Naive thymus-derived CD8-positive, alpha-beta T cell (primary cell): ENCODE results near the gene PVALEF. TPM values are rescaled to one million over a fixed set of nuclear protein-coding genes. Genes with fewer than 3 reads are reported as not detected.

Experiments used
- ATAC-seq, 2 donors: fragments of 150-1000 bp; cut with Tn5 transposase in 1 of 2; sonication (Bioruptor Pico), chemical (Tn5 transposase) in 1 of 2; 1 replicate in 1 of 2; 2 replicates in 1 of 2; pipeline ENCODE4 v1.10.0; 2021; ENCODE audit warnings: mild to moderate bottlenecking in 2 of 2, moderate library complexity in 2 of 2
- POLR2A ChIA-PET: fragments of 350-600 bp; sonication (Branson Sonifier 250); formaldehyde crosslinking; loops from one replicate; lab custom pipeline; 2021; ENCODE audit warnings: antibody characterized with exemption; lab: Charles Lee
- DNase-seq, 10 donors: peaks; one replicate each; pipeline versions ENCODE4 v3.0.0 to v3.0.0-alpha.2; 2020 to 2022
- H3K27ac Mint-ChIP-seq, 10 donors: one replicate each; pipeline ENCODE4 v1.8.0; 2020 to 2022; ENCODE audit warnings: mild to moderate bottlenecking in 10 of 10, mixed read lengths in 10 of 10, moderate library complexity in 4 of 10, inconsistent platforms in 1 of 10
- H3K27me3 Mint-ChIP-seq, 5 donors: one replicate each; pipeline ENCODE4 v1.8.0; 2021 to 2022; ENCODE audit warnings: mixed read lengths in 5 of 5
- H3K36me3 Mint-ChIP-seq, 3 donors: one replicate each; pipeline ENCODE4 v1.8.0; 2020 to 2022; ENCODE audit warnings: mixed read lengths in 3 of 3, mild to moderate bottlenecking in 2 of 3, inconsistent platforms in 1 of 3
- H3K4me1 Mint-ChIP-seq, 4 donors: one replicate each; pipeline ENCODE4 v1.8.0; 2021 to 2022; ENCODE audit warnings: mixed read lengths in 4 of 4
- H3K4me3 Mint-ChIP-seq, 10 donors: one replicate each; pipeline ENCODE4 v1.8.0; 2020 to 2022; ENCODE audit warnings: mild to moderate bottlenecking in 10 of 10, mixed read lengths in 10 of 10, moderate library complexity in 6 of 10, inconsistent platforms in 1 of 10
- H3K9me3 Mint-ChIP-seq, 9 donors: one replicate each; pipeline ENCODE4 v1.8.0; 2020 to 2022; ENCODE audit warnings: mixed read lengths in 9 of 9, mild to moderate bottlenecking in 3 of 9, inconsistent platforms in 1 of 9, moderate library complexity in 1 of 9
- polyA plus RNA-seq, 3 donors: library from polyadenylated mRNA; unstranded; fragments of 300-500 nt; fragmentation: Illumina TruSeq; gene quantifications; one replicate each; pipeline ENCODE4 v1.2.3, GENCODE V29; 2021
- total RNA-seq, 8 experiments: library from RNA in 2 of 8; stranded (reverse) in 2 of 8; gene quantifications; one replicate each; pipeline ENCODE4 v1.2.3 and lab custom pipeline; 2021 to 2026

The PVALEF gene
- total and polyA plus RNA-seq, 5 experiments from 2014 or later, result not detected

DNA sequence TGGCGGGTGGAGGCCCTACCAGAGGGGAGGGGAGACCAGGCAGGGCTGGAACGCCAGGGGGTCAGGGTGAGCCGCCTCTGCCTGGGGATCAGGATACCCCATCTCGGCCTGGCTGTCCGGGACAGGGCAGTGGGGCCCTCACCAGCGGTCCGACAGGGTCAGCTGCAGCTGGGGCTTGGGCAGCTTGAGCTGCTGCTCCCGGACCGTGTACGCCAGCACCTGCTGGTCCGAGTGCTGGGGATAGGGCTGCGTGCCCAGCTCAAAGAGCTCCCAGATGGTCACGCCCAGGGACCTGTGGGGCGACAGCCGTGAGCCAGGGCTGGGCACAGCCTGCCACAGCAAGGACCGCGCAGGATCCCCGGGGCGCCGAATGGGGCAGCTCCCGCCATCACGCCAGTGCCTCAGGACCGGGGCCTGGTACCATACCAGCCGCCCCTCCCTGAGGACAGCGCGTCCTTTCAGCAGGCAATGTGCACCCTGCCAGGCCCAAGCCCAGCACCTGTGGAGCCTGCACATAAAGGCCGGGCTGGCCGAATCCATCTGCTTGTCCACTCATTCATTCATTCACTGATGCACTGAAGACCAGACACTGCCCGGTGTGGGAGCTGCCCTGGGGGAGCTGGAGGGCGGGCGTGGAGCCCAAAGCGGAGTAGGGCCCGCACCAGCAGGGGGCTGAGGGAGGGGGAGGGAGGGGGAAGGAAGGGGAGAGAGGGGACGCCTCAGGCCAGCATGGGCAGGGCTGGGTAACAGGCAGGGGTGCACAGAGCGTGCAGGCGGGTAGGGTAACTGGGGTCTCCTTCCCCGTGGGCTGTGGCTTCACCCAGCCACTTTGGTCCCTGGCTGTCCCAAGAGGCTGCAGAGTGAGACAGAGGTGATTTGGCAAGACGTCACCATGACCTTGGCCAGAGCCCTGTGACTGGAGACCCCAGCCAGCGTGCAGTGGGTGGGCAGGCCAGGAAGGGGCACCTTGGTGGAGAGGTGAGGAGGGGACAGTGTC is 42.0 kb upstream of the PVALEF start:
- no peak overlapping the region for H3K4me3 Mint-ChIP-seq
- H3K4me1 Mint-ChIP-seq, result peaks cover 0 to 5% (median 0%) of the 10 kb centered on the region in 4 donors
- POLR2A ChIA-PET, result no interaction called here
- no peak for DNase-seq
- no peak for ATAC-seq
- H3K27ac Mint-ChIP-seq, result no peak overlapping the region
- H3K27me3 Mint-ChIP-seq, result peaks cover 0 to 2% (median 0%) of the 10 kb centered on the region in 5 donors
- no peaks in the 10 kb centered on the region for H3K9me3 Mint-ChIP-seq
- H3K36me3 Mint-ChIP-seq, result no peaks in the 10 kb centered on the region

GRCh38 chr17:81124377-81124776 is 40.9 kb upstream of the PVALEF start:
- Mint-ChIP-seq H3K9me3 (no peaks in the 10 kb centered on the region), H3K4me3 (no peak overlapping the region), H3K27me3 (no peaks in the 10 kb centered on the region), H3K36me3 (no peaks in the 10 kb centered on the region), H3K4me1 (no peaks in the 10 kb centered on the region), H3K27ac (no peak overlapping the region)
- ATAC-seq (no peak), DNase-seq (no peak)
- POLR2A ChIA-PET, result no interaction called here

DNA sequence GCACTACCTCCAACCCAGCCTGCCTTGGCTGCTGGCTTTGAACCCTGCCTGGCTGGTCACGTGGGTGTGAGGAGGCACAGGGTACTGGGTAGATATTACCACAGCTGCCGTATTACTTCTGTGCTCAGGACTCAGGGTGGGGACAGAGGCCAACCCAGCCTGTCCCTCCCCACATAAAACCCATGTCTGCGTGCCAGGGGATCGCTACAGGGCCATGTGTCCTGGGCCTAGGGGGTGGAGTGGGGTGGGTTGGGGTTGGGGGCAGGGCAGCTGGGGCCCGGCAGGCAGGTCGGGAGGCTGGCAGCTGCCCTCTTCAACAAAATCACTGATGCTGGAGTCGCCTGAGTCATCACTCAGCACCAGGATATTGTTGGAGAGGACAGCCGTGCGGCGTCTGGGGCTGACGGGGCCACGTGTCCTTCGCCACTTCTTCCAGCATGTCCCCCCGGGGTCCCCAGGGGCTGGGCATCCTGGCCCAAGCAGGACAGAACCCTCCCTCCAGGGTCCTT is 39.7 kb upstream of the PVALEF start:
- ATAC-seq (no peak), DNase-seq (no peak)
- Mint-ChIP-seq H3K27me3 (no peaks in the 10 kb centered on the region), H3K27ac (no peak overlapping the region), H3K9me3 (no peaks in the 10 kb centered on the region), H3K4me3 (no peak overlapping the region), H3K4me1 (no peaks in the 10 kb centered on the region), H3K36me3 (no peaks in the 10 kb centered on the region)
- POLR2A ChIA-PET, result no interaction called here

DNA sequence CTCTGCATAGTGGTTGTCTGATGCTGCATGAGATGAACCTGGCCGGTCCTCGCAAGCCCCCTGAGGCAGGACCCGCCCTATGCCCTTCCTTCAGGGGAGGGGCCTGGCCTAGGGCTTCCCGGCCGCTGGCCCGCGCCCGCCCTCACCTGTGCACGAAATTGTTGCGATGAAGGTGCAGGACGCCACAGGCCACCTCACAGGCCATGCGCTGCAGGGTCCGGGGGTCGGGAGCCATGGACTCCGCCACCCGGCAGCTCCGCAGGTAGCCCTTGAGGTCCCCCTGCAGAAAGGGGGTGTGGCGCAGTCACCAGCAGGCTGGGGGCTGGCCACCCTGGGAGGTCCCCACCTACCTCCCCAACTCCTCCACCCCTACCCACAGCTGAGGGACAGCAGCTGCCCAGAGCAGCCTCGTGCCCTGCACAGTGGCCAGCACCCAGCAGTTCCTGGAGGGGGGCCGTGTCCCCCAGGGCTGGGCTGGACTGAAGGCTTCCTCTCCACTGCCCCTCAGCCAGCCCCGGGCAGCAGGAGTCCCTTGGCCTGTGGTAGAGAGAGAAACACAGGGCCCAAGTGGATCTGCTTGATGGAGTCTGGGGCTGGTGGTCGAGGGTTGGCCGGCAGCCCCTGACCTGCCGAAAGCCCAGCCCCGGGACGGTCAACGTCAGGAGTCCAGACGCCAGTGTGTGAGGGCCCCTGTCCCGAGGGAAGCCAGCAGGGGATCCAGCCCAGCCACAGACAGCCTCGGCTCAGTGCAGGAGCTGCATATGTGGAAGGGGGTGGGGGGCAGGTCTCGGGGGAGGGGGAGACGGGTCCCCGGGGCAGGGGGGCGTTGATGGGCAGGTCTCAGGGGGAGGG is 38.8 kb upstream of the PVALEF start:
- Mint-ChIP-seq H3K9me3 (no peaks in the 10 kb centered on the region), H3K4me3 (no peak overlapping the region), H3K27ac (no peak overlapping the region), H3K27me3 (no peaks in the 10 kb centered on the region), H3K36me3 (no peaks in the 10 kb centered on the region), H3K4me1 (no peaks in the 10 kb centered on the region)
- DNase-seq, result no peak
- ATAC-seq, result no peak
- POLR2A ChIA-PET, result no interaction called here

DNA sequence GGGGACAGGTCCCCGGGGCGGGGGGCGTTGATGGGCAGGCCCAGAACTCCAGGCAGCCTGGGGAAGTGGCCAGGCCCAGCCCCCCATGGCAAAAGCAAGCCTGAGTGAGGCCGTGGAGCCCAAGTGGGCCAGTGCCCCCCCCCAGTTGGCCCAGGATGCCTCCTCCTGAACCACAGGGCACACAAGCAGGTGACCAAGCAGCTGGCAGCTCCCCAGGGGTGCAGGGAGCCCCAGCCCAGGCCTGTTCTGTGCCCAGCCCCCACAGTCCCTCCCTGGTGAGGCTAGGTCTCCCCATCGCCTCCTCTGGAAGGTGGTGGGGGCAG is 38.2 kb upstream of the PVALEF start:
- Mint-ChIP-seq H3K27me3 (no peaks in the 10 kb centered on the region), H3K27ac (no peak overlapping the region), H3K4me1 (no peaks in the 10 kb centered on the region), H3K36me3 (no peaks in the 10 kb centered on the region), H3K9me3 (no peaks in the 10 kb centered on the region), H3K4me3 (no peak overlapping the region)
- POLR2A ChIA-PET, result interaction anchor here (0.6 kb wide), 1 partner anchor 14 kb away, joined by 5 read pairs; no protein-coding TSS in a partner anchor
- DNase-seq (no peak), ATAC-seq (no peak)

- peak overlapping the region in 1 of 10 donors; percentile 11 for H3K27ac Mint-ChIP-seq
- no peaks in the 10 kb centered on the region for H3K27me3 Mint-ChIP-seq
- POLR2A ChIA-PET, result interaction anchor here (0.6 kb wide), 1 partner anchor 14 kb away, joined by 5 read pairs; no protein-coding TSS in a partner anchor
- H3K4me1 Mint-ChIP-seq, result no peaks in the 10 kb centered on the region
- H3K9me3 Mint-ChIP-seq, result no peaks in the 10 kb centered on the region
- no peak overlapping the region for H3K4me3 Mint-ChIP-seq
- no peaks in the 10 kb centered on the region for H3K36me3 Mint-ChIP-seq
- ATAC-seq, result no peak
- DNase-seq, result no peak
These were observed 37.7 kb upstream of the PVALEF start for GRCh38 chr17:81127526-81128177.

DNA sequence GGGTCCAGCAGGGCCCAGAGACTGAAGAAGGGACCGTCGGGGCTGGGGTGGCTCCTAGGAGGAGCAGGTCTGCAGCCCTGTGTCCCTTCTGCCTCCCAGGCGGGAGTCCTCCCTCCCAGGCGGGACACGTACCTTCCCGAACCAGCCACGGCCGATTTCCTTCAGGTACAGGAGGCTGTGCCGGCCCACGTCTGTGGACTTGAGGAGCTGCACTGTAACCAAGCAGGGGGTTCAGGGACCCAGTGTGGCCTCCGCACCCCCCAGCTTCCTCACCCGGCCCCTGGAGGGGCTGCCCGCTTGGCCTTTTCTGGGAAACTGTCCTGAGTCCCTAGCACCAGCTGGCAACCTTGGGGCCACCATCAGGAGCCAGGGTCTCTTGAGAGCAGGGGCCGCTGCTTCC is 37.0 kb upstream of the PVALEF start:
- DNase-seq (no peak), ATAC-seq (no peak)
- no peaks in the 10 kb centered on the region for H3K4me1 Mint-ChIP-seq
- H3K27ac Mint-ChIP-seq, result no peak overlapping the region
- no peaks in the 10 kb centered on the region for H3K36me3 Mint-ChIP-seq
- H3K27me3 Mint-ChIP-seq, result no peaks in the 10 kb centered on the region
- POLR2A ChIA-PET, result no interaction called here
- no peaks in the 10 kb centered on the region for H3K9me3 Mint-ChIP-seq
- no peak overlapping the region for H3K4me3 Mint-ChIP-seq

DNA sequence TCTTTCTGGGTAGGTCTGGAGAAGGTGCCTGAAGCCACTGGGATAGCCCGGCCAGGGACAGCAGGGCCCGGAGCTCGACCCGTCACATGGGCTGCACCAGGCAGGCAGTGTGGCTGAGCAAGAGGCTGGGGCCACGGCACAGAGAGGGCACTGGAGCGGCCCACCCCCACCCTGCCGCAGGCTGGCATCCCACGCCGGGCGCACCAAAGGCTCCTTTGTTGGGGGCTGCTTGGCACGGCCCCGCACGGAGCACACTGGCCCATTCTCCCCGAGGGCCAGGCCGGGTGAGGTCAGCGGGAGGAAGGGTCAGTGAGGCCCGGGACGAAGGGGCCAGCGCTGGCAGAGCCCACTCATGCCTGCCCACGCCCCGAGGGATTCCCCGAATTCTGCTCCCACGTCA is 36.5 kb upstream of the PVALEF start:
- no peaks in the 10 kb centered on the region for H3K9me3 Mint-ChIP-seq
- no peak overlapping the region for H3K27ac Mint-ChIP-seq
- ATAC-seq (no peak), DNase-seq (no peak)
- no peaks in the 10 kb centered on the region for H3K27me3 Mint-ChIP-seq
- POLR2A ChIA-PET, result no interaction called here
- H3K36me3 Mint-ChIP-seq, result no peaks in the 10 kb centered on the region
- H3K4me1 Mint-ChIP-seq, result no peaks in the 10 kb centered on the region
- H3K4me3 Mint-ChIP-seq, result no peak overlapping the region

DNA sequence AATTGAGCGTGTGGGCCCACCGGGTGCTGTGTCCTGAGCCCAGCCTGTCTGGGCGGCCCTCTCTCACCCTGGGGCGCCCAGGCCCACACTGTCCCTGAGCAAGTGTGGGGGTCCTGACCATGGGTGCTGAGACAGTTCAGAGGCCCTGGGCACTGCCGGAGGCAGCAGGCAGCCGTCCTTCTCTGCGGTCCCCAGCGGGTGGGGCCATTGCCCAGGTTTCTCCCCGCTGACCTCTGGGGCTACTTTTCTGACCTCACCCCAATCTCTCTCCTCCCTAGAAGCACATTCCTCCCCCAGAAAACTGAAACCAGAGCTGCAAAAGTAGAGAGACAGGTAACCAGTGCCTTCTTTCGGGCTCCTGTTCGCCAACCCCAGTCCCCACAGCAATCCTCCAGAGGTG is 36.0 kb upstream of the PVALEF start:
- H3K4me1 Mint-ChIP-seq, result no peaks in the 10 kb centered on the region
- H3K36me3 Mint-ChIP-seq, result no peaks in the 10 kb centered on the region
- H3K27me3 Mint-ChIP-seq, result no peaks in the 10 kb centered on the region
- no peak overlapping the region for H3K4me3 Mint-ChIP-seq
- ATAC-seq (no peak), DNase-seq (no peak)
- H3K9me3 Mint-ChIP-seq, result no peaks in the 10 kb centered on the region
- POLR2A ChIA-PET, result no interaction called here
- H3K27ac Mint-ChIP-seq, result no peak overlapping the region

DNA sequence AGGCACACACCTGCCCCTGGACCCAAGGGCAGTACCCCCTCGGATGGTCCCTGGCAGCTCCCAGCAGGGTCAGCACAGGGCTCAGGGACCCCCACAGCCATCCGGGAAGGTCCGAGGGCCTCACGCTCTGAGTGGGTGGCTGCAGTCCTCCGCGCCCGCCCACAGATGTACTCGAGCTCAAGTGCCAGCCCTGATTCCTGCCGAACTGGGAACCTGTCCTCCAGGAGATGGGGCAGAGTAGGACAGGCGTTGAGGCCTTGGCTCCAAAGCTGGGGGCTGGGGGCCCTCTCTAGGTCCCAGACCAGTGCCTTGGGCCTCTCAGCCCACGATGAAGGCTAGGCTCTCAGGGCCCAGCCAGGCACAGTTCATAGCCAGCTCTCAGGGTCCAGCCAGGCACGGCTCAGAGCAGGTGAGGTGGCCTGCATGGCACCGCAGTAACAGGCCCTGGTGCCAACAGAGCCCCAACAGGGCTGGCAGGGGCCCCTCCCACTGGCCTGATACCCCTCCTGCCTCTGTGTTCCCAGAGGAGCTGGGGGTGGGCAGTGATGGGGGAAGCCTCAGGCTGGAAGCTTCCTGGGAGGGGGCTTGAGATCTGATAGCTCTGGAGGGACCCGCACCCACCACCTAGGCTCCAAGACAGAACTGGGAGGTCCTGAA is 35.5 kb upstream of the PVALEF start:
- no peak for DNase-seq
- no peak for ATAC-seq
- Mint-ChIP-seq H3K27me3 (no peaks in the 10 kb centered on the region), H3K4me1 (no peaks in the 10 kb centered on the region), H3K9me3 (no peaks in the 10 kb centered on the region), H3K27ac (no peak overlapping the region), H3K36me3 (no peaks in the 10 kb centered on the region), H3K4me3 (no peak overlapping the region)
- POLR2A ChIA-PET, result no interaction called here

- H3K4me1 Mint-ChIP-seq, result no peaks in the 10 kb centered on the region
- no peaks in the 10 kb centered on the region for H3K36me3 Mint-ChIP-seq
- H3K4me3 Mint-ChIP-seq, result no peak overlapping the region
- POLR2A ChIA-PET, result no interaction called here
- ATAC-seq (no peak), DNase-seq (no peak)
- no peaks in the 10 kb centered on the region for H3K27me3 Mint-ChIP-seq
- no peak overlapping the region for H3K27ac Mint-ChIP-seq
- no peaks in the 10 kb centered on the region for H3K9me3 Mint-ChIP-seq
These were observed 34.6 kb upstream of the PVALEF start for GRCh38 chr17:81130385-81131361.
